K562 (cell line): Measurements from ENCODE around the gene IGF1R.

Experiments used
- KDM1A ChIP-seq, 2 experiments: fragments of 450-650 bp; IDR thresholded peaks; 2 replicates each; pipeline ENCODE4 v1.6.1; 2016; ENCODE audit warnings: mild to moderate bottlenecking in 2 of 2
- MYC ChIP-seq, 2 experiments: fragments of 250-450 bp in 1 of 2; sonication (Bioruptor Pico) in 1 of 2; IDR thresholded peaks; 2 replicates each; pipeline versions ENCODE4 v1.5.1 to v1.6.1; 2012 to 2021; ENCODE audit warnings: low read depth in 2 of 2, borderline replicate concordance in 1 of 2, improper control_type of control experiment in 1 of 2, low read length in 1 of 2, mild to moderate bottlenecking in 1 of 2, moderate library complexity in 1 of 2
- PHF21A ChIP-seq: fragments of 450-650 bp; IDR thresholded peaks from 2 replicates; pipeline ENCODE4 v1.6.1; 2017; ENCODE audit warnings: low read depth, borderline replicate concordance
- POLR2A ChIP-seq: fragments of 450-650 bp; conservative IDR thresholded peaks from 2 replicates; pipeline ENCODE4 v1.6.1; 2016

DNA sequence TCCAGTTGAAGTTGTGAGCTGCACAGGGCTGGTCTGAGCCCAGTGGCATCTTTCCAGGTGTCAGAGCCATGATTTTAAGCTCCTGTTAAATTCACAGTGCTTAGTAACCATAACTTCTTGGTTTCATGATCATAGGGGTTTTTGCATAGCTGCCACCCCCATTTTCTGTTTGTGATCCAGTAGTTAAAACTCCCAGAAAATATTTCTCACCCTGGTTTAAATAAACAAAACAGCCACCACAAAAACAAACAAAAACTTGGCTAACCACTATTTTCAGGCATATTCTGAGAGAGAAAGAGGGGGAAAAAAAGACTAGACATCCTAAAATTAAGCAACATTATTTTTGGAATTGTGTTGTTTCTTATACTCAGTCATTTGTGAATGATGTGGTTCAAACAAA, 175.3 kb downstream of the IGF1R start:
- TF ChIP-seq POLR2A (no peak), MYC (IDR thresholded peaks at IDR 0.05; ENCODE audit: low read depth, low read length) (no peak), MYC (CRISPR knock-in tag; IDR thresholded peaks at IDR 0.05; ENCODE audit: borderline replicate concordance, low read depth) (no peak), KDM1A (IDR thresholded peaks at IDR 0.05) (no peak), PHF21A (no peak)
